Endodermal cell (in vitro differentiated cells): Measurements from ENCODE around the gene GART. TPM values are rescaled to one million over a fixed set of nuclear protein-coding genes. Genes with fewer than 3 reads are reported as not detected.
A peak's percentile ranks its signal among the peaks of the same experiment; 100 is the strongest.

Experiments
- DNase-seq: peaks from one replicate; pipeline ENCODE4 v3.0.0-alpha.2; 2017
- H3K27ac ChIP-seq: 2 replicates; pipeline ENCODE4 v1.5.1; 2013; ENCODE audit warnings: mild to moderate bottlenecking, low read depth, low read length, moderate library complexity
- H3K27me3 ChIP-seq: 2 replicates; pipeline ENCODE4 v1.6.1; 2013; ENCODE audit warnings: mild to moderate bottlenecking, low read length, moderate library complexity; ENCODE audit not compliant: insufficient read depth, control insufficient read depth, poor library complexity, severe bottlenecking
- H3K36me3 ChIP-seq: 2 replicates; pipeline ENCODE4 v1.7.0; 2013; ENCODE audit warnings: mild to moderate bottlenecking, low read length, moderate library complexity; ENCODE audit not compliant: control insufficient read depth, insufficient read depth
- H3K4me1 ChIP-seq: one replicate; pipeline ENCODE4 v1.7.0; 2013; ENCODE audit warnings: low read length; ENCODE audit not compliant: control insufficient read depth, insufficient read depth
- H3K4me3 ChIP-seq: 2 replicates; pipeline ENCODE4 v1.5.1; 2013; ENCODE audit warnings: mild to moderate bottlenecking, low read length, moderate library complexity
- H3K9ac ChIP-seq: 2 replicates; pipeline ENCODE4 v1.6.1; 2013; ENCODE audit warnings: mild to moderate bottlenecking, low read length, moderate library complexity; ENCODE audit not compliant: poor library complexity, severe bottlenecking; ENCODE audit errors: extremely low read depth
- H3K9me3 ChIP-seq: 2 replicates; pipeline ENCODE4 v1.6.1; 2013; ENCODE audit warnings: mild to moderate bottlenecking, low read length, moderate library complexity; ENCODE audit not compliant: control insufficient read depth
- H3K27ac Mint-ChIP-seq: 2 replicates; pipeline ENCODE4 v1.8.0; 2020; ENCODE audit warnings: mixed read lengths
- H3K27me3 Mint-ChIP-seq: 2 replicates; pipeline ENCODE4 v1.8.0; 2021; ENCODE audit warnings: mild to moderate bottlenecking, mixed read lengths; ENCODE audit not compliant: insufficient read depth
- H3K36me3 Mint-ChIP-seq: 2 replicates; pipeline ENCODE4 v1.8.0; 2020; ENCODE audit warnings: low read depth, mixed read lengths
- H3K4me1 Mint-ChIP-seq: 2 replicates; pipeline ENCODE4 v1.8.0; 2020; ENCODE audit warnings: mixed read lengths
- H3K4me3 Mint-ChIP-seq: 2 replicates; pipeline ENCODE4 v1.8.0; 2020; ENCODE audit warnings: mild to moderate bottlenecking, moderate library complexity, mixed read lengths
- H3K9me3 Mint-ChIP-seq: 2 replicates; pipeline ENCODE4 v1.8.0; 2020; ENCODE audit warnings: mild to moderate bottlenecking, mixed read lengths
- WGBS, 2 experiments: methylation state at CpG; one replicate each; pipeline versions ENCODE4 v1.1.5 to v1.1.7; 2013; ENCODE audit warnings: missing lambda C conversion rate in 2 of 2, mixed read lengths in 1 of 2; ENCODE audit not compliant: insufficient coverage in 1 of 2, insufficient read length in 1 of 2; 5-methylcytosine and 5-hydroxymethylcytosine counted together
- total RNA-seq, 2 donors: library from RNA; stranded (reverse); fragmentation: NEBNext Ultra II Directional in 1 of 2; extraction: Animal tissue kit (Norgen Biotek cat#: 25700) in 1 of 2; gene quantifications; 2 replicates in 1 of 2; 3 replicates in 1 of 2; pipeline ENCODE4 v1.2.1, GENCODE V29; 2021
- TF ChIP-seq, protein P1 (sequence below): fragments of 200-600 bp; sonication (generic); conservative IDR thresholded peaks from 2 replicates; pipeline ENCODE4 v1.5.0; 2021; ENCODE audit warnings: antibody characterized with exemption, mild to moderate bottlenecking

GART gene
- total RNA-seq, 2 donors from 2014 or later: 125 to 150 TPM

DNA sequence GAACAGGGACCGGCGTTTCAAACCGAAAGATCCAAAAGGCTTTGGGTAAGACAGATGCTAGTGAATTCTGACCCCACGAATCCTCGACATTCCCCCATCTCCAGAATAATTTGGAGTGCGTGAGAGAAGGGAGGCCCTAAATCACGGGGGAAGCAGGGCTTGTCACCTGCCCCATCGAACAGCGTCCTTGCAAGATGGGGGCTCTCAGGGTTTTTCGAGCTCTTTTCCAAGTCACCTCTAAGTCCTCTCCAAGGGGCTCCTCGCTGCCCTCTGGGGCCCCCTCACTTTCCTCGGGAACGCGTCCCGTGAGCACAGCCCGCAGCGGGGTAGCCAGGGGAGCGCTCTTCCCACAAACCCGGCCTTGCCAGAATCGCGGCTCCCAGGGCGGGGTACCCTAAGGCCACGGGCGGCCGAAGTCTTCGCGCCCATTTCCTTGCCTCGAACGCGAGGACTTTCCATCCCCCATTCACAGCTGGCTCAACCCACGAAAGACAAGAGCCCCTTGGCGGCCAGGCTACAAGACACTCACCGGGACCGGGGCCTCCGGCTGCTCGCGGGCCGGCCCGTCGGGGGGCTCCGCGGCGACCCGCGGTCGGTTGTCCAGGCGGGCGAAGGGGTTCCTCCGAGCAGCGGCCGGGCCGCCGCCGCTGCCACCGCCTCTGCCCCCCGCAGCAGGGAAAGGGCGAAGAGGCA, 46.0 kb upstream of the GART start:
- peak; percentile 76 for DNase-seq
- H3K27ac ChIP-seq: peak overlapping the region; percentile 73
- Mint-ChIP-seq H3K36me3 (peaks cover 28% of the 10 kb centered on the region), H3K27ac (peak overlapping the region; percentile 89), H3K27me3 (no peaks in the 10 kb centered on the region), H3K9me3 (no peaks in the 10 kb centered on the region), H3K4me1 (peaks cover 11% of the 10 kb centered on the region), H3K4me3 (peak overlapping the region; percentile 78)
- H3K4me1 ChIP-seq: peaks cover 4% of the 10 kb centered on the region
- 2 to 3% methylated on average over 8 to 57 of the region's 57 CpGs for WGBS, 2 experiments
- H3K4me3 ChIP-seq: peak overlapping the region; percentile 95
- TF ChIP-seq, protein P1, sequence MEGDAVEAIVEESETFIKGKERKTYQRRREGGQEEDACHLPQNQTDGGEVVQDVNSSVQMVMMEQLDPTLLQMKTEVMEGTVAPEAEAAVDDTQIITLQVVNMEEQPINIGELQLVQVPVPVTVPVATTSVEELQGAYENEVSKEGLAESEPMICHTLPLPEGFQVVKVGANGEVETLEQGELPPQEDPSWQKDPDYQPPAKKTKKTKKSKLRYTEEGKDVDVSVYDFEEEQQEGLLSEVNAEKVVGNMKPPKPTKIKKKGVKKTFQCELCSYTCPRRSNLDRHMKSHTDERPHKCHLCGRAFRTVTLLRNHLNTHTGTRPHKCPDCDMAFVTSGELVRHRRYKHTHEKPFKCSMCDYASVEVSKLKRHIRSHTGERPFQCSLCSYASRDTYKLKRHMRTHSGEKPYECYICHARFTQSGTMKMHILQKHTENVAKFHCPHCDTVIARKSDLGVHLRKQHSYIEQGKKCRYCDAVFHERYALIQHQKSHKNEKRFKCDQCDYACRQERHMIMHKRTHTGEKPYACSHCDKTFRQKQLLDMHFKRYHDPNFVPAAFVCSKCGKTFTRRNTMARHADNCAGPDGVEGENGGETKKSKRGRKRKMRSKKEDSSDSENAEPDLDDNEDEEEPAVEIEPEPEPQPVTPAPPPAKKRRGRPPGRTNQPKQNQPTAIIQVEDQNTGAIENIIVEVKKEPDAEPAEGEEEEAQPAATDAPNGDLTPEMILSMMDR: no peak
- H3K27me3 ChIP-seq: no peaks in the 10 kb centered on the region
- H3K9me3 ChIP-seq: no peaks in the 10 kb centered on the region
- H3K36me3 ChIP-seq: peaks cover 35% of the 10 kb centered on the region
- peak overlapping the region; percentile 81 for H3K9ac ChIP-seq

DNA sequence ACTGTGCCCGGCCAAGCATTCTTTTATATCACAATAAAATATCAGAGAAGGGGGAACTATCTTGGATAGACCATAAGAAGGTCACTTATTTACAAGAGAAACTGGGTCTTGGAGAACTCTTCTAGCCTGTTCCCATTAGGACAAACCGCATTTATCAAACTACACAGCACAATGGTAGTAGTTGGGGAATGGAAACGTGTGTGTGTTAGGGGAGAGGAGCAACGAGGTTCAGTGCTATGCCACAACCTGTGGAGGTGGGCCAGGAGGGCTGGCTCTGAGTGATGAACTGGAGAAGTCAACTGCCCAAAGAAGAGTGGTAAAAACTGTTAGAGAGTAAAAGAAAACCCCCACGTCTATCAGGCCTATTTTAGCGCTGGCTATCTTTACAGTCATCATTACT, 45.0 kb upstream of the GART start:
- Histone ChIP-seq H3K27me3 (no peaks in the 10 kb centered on the region), H3K4me3 (peak overlapping the region; percentile 95), H3K4me1 (peaks cover 4% of the 10 kb centered on the region), H3K27ac (no peak overlapping the region), H3K9me3 (no peaks in the 10 kb centered on the region), H3K36me3 (peaks cover 44% of the 10 kb centered on the region), H3K9ac (no peak overlapping the region)
- Mint-ChIP-seq H3K4me3 (peak overlapping the region; percentile 78), H3K36me3 (peaks cover 26% of the 10 kb centered on the region), H3K27ac (no peak overlapping the region), H3K27me3 (no peaks in the 10 kb centered on the region), H3K9me3 (no peaks in the 10 kb centered on the region), H3K4me1 (peaks cover 11% of the 10 kb centered on the region)
- no peak for DNase-seq
- TF ChIP-seq, protein P1: no peak
- WGBS, 2 experiments: 92 to 94% methylated on average over 2 to 5 of the region's 6 CpGs

DNA sequence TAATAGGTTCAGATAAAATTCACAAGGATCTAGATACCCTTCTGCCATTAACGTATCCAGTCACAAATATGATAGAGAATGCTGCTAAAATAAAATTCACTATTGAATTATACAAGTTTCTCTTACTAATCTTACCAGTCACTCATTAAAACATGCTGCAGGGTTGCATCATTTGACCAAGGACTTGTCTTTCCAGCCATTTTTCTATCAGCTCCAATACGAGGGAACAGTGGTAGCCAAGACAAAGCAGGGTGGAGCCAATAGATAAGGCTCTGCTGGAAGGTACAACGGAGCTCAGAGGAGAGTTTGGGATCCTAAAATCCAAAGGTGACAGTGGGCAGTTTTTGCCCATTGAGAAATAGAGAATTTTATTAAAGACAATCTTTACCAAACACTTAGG, 42.5 kb upstream of the GART start:
- TF ChIP-seq, protein P1: no peak
- no peaks in the 10 kb centered on the region for H3K27me3 Mint-ChIP-seq
- 92% methylated on average over 3 of the region's 3 CpGs; no CpG with 5 or more reads in 1 of the 2 experiments for WGBS, 2 experiments
- DNase-seq: no peak
- H3K9me3 Mint-ChIP-seq: no peaks in the 10 kb centered on the region
- H3K36me3 Mint-ChIP-seq: peaks cover 36% of the 10 kb centered on the region
- no peaks in the 10 kb centered on the region for H3K9me3 ChIP-seq
- H3K27me3 ChIP-seq: no peaks in the 10 kb centered on the region
- H3K4me1 ChIP-seq: peaks cover under 1% of the 10 kb centered on the region
- H3K4me3 ChIP-seq: no peak overlapping the region
- peaks cover 11% of the 10 kb centered on the region for H3K4me1 Mint-ChIP-seq
- no peak overlapping the region for H3K27ac Mint-ChIP-seq
- H3K27ac ChIP-seq: no peak overlapping the region
- peaks cover 60% of the 10 kb centered on the region for H3K36me3 ChIP-seq
- H3K4me3 Mint-ChIP-seq: no peak overlapping the region
- H3K9ac ChIP-seq: no peak overlapping the region
